SU-DHL-6 (cell line): ENCODE results near the gene THBS2.

Experiments
- H2AFZ ChIP-seq: fragments of 200-600 bp; sonication (generic); 2 replicates; pipeline ENCODE4 v1.6.1; 2014; ENCODE audit warnings: low read depth, mild to moderate bottlenecking, moderate library complexity, mixed read lengths, antibody characterized with exemption, low read length; ENCODE audit not compliant: severe bottlenecking
- H3F3A ChIP-seq: fragments of 200-600 bp; shearing (Covaris generic); 2 replicates; pipeline ENCODE4 v1.6.0; 2016; ENCODE audit warnings: antibody characterized with exemption, mild to moderate bottlenecking; ENCODE audit not compliant: insufficient read depth
- H3K27ac ChIP-seq: fragments of 200-600 bp; sonication (generic); 2 replicates; pipeline ENCODE4 v1.5.1; 2016; ENCODE audit warnings: low read depth, mild to moderate bottlenecking, low read length, moderate library complexity, mixed read lengths
- H3K27me3 ChIP-seq: fragments of 200-600 bp; sonication (generic), shearing (Covaris generic); 2 replicates; pipeline ENCODE4 v1.6.0; 2014; ENCODE audit warnings: mild to moderate bottlenecking, low read length
- H3K36me3 ChIP-seq: fragments of 200-600 bp; sonication (generic); 2 replicates; pipeline ENCODE4 v1.6.1; 2014; ENCODE audit warnings: mild to moderate bottlenecking, low read length, mixed read lengths
- H3K4me2 ChIP-seq: fragments of 300-600, 200-600 bp; shearing (Covaris generic), sonication (generic); 2 replicates; pipeline ENCODE4 v1.6.0; 2014; ENCODE audit warnings: low read length, low read depth, mild to moderate bottlenecking; ENCODE audit not compliant: poor library complexity, severe bottlenecking
- H3K4me3 ChIP-seq: fragments of 200-600 bp; sonication (generic); 2 replicates; pipeline ENCODE4 v1.5.1; 2014; ENCODE audit warnings: antibody characterized with exemption, low read length, mild to moderate bottlenecking, mixed read lengths; ENCODE audit not compliant: insufficient read depth, poor library complexity, severe bottlenecking
- H3K79me2 ChIP-seq: fragments of 200-600 bp; sonication (generic); 2 replicates; pipeline ENCODE4 v1.6.1; 2014; ENCODE audit warnings: mild to moderate bottlenecking, low read length, moderate library complexity; ENCODE audit not compliant: insufficient read depth
- H3K9ac ChIP-seq: fragments of 200-600 bp; sonication (generic); 2 replicates; pipeline ENCODE4 v1.7.0; 2014; ENCODE audit warnings: mild to moderate bottlenecking, low read length
- H3K9me2 ChIP-seq: fragments of 200-600 bp; sonication (generic); replicated peaks from 2 replicates; pipeline ENCODE4 v1.6.1; 2014; ENCODE audit warnings: low read length; ENCODE audit not compliant: insufficient read depth
- H3K9me3 ChIP-seq: fragments of 200-600 bp; sonication (generic); 2 replicates; pipeline ENCODE4 v1.6.1; 2014; ENCODE audit warnings: low read length, mixed read lengths; ENCODE audit not compliant: insufficient read depth
- H4K20me1 ChIP-seq: fragments of 200-600 bp; sonication (generic); 2 replicates; pipeline ENCODE4 v1.6.1; 2014; ENCODE audit warnings: low read depth, mild to moderate bottlenecking, antibody characterized with exemption, low read length, moderate library complexity, mixed read lengths
- EZH2phosphoT487 ChIP-seq: fragments of 200-600 bp; sonication (generic), shearing (Covaris generic); conservative IDR thresholded peaks from 2 replicates; pipeline ENCODE4 v1.6.1; 2018; ENCODE audit warnings: mild to moderate bottlenecking, antibody characterized with exemption, low read length, moderate library complexity, mixed read lengths
- TF ChIP-seq, protein P1 (sequence below): fragments of 200-600 bp; sonication (generic); IDR thresholded peaks from one replicate; pipeline ENCODE4 v1.5.1; 2017; ENCODE audit warnings: antibody characterized with exemption, mild to moderate bottlenecking, low read length, moderate library complexity; ENCODE audit not compliant: insufficient read depth, poor library complexity, severe bottlenecking

Gene THBS2

GRCh38 chr6:169274781-169275180, 21.1 kb upstream of the THBS2 start:
- Histone ChIP-seq H3K4me2 (no peak overlapping the region), H3F3A (no peaks in the 10 kb centered on the region), H4K20me1 (no peaks in the 10 kb centered on the region), H3K36me3 (no peaks in the 10 kb centered on the region), H2AFZ (no peak overlapping the region), H3K9ac (no peak overlapping the region), H3K27me3 (no peaks in the 10 kb centered on the region), H3K9me2 (no peaks in the 10 kb centered on the region), H3K9me3 (no peaks in the 10 kb centered on the region), H3K27ac (no peak overlapping the region), H3K4me3 (no peak overlapping the region), H3K79me2 (no peaks in the 10 kb centered on the region)
- no peak for TF ChIP-seq EZH2phosphoT487
- TF ChIP-seq, protein P1, sequence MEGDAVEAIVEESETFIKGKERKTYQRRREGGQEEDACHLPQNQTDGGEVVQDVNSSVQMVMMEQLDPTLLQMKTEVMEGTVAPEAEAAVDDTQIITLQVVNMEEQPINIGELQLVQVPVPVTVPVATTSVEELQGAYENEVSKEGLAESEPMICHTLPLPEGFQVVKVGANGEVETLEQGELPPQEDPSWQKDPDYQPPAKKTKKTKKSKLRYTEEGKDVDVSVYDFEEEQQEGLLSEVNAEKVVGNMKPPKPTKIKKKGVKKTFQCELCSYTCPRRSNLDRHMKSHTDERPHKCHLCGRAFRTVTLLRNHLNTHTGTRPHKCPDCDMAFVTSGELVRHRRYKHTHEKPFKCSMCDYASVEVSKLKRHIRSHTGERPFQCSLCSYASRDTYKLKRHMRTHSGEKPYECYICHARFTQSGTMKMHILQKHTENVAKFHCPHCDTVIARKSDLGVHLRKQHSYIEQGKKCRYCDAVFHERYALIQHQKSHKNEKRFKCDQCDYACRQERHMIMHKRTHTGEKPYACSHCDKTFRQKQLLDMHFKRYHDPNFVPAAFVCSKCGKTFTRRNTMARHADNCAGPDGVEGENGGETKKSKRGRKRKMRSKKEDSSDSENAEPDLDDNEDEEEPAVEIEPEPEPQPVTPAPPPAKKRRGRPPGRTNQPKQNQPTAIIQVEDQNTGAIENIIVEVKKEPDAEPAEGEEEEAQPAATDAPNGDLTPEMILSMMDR = no peak

GRCh38 chr6:169273511-169273910, 19.9 kb upstream of the THBS2 start:
- no peak for TF ChIP-seq EZH2phosphoT487
- TF ChIP-seq, protein P1 = no peak
- Histone ChIP-seq H3F3A (no peaks in the 10 kb centered on the region), H2AFZ (no peak overlapping the region), H3K27me3 (no peaks in the 10 kb centered on the region), H3K9me2 (no peaks in the 10 kb centered on the region), H3K9ac (no peak overlapping the region), H3K4me3 (no peak overlapping the region), H3K9me3 (no peaks in the 10 kb centered on the region), H3K79me2 (no peaks in the 10 kb centered on the region), H3K27ac (no peak overlapping the region), H4K20me1 (no peaks in the 10 kb centered on the region), H3K36me3 (no peaks in the 10 kb centered on the region), H3K4me2 (no peak overlapping the region)

DNA sequence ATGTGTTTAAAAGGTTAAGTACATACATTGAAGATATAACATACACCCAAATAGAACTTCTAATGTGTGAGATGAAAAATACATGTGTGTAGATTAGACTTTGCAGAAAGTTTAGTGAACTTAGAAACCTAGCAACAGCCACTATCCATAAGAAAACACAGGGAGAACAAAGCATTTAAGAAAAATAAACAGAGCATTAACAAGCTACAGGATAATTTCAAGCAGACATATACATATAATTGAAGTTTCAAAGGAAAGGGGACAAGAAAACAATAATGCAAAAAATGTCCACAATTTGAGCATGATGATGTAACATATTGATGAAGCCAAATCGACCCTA, 18.2 kb upstream of the THBS2 start:
- Histone ChIP-seq H3K9ac (no peak overlapping the region), H3K27ac (no peak overlapping the region), H3K9me2 (no peaks in the 10 kb centered on the region), H3K9me3 (no peaks in the 10 kb centered on the region), H3K4me2 (no peak overlapping the region), H3K36me3 (no peaks in the 10 kb centered on the region), H3K27me3 (no peaks in the 10 kb centered on the region), H4K20me1 (no peaks in the 10 kb centered on the region), H3F3A (no peaks in the 10 kb centered on the region), H3K79me2 (no peaks in the 10 kb centered on the region), H2AFZ (no peak overlapping the region), H3K4me3 (no peak overlapping the region)
- TF ChIP-seq, protein P1 = no peak
- no peak for TF ChIP-seq EZH2phosphoT487
